ENCODE measurements around the gene IPMK.

IPMK gene

DNA sequence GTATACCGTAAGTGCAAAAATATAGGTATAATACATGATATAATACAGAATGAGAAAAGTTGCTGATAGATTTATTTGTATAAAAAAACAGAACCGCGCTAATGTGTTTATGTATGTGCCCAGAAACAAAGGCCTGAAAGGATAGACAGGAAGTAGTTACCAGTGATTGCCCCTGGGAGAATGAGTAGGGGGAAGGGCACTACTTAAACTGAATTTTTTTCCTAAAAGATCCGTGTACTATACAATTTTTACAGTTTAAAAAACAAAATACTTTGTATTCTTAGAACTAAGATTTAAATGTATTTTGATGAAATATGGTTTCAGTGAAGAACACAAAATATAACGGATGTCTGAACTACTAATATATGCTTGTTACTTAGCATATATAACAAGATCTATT is 2.9 kb downstream of the IPMK start:
- Histone ChIP-seq H3K9me3 (ENCODE audit: control insufficient read depth, insufficient read depth, low read depth, low read length) (no peaks in the 10 kb centered on the region), H3K36me3 (ENCODE audit: control insufficient read depth in 2 of 2, insufficient read depth in 1 of 2, low read length in 2 of 2) (no peaks in the 10 kb centered on the region), H3K27ac (ENCODE audit: extremely low read depth, low read depth, low read length) (no peak overlapping the region), H3K4me1 (ENCODE audit: control insufficient read depth, insufficient read depth, low read length) (peaks cover 6% of the 10 kb centered on the region; the same call in 1 of the 2 replicates), H3K4me3 (ENCODE audit: low read depth, low read length) (no peak overlapping the region)
- POLR2A ChIA-PET, result no interaction called here
- CTCF ChIA-PET, result no interaction called here
- TF ChIP-seq, protein P1, sequence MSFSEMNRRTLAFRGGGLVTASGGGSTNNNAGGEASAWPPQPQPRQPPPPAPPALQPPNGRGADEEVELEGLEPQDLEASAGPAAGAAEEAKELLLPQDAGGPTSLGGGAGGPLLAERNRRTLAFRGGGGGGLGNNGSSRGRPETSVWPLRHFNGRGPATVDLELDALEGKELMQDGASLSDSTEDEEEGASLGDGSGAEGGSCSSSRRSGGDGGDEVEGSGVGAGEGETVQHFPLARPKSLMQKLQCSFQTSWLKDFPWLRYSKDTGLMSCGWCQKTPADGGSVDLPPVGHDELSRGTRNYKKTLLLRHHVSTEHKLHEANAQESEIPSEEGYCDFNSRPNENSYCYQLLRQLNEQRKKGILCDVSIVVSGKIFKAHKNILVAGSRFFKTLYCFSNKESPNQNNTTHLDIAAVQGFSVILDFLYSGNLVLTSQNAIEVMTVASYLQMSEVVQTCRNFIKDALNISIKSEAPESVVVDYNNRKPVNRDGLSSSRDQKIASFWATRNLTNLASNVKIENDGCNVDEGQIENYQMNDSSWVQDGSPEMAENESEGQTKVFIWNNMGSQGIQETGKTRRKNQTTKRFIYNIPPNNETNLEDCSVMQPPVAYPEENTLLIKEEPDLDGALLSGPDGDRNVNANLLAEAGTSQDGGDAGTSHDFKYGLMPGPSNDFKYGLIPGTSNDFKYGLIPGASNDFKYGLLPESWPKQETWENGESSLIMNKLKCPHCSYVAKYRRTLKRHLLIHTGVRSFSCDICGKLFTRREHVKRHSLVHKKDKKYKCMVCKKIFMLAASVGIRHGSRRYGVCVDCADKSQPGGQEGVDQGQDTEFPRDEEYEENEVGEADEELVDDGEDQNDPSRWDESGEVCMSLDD (tag by site-specific recombination; IDR thresholded peaks at IDR 0.05), result no peak
- TF ChIP-seq ZNF660 (tag by site-specific recombination; IDR thresholded peaks at IDR 0.05) (no peak), TCF7L2 (IDR thresholded peaks at IDR 0.05; ENCODE audit: borderline replicate concordance, low read depth, low read length) (peak; percentile 88), KLF10 (tag by site-specific recombination; IDR thresholded peaks at IDR 0.05) (peak; percentile 31; the same call in 1 of the 2 replicates), OSR2 (tag by site-specific recombination; IDR thresholded peaks at IDR 0.05) (peak; percentile 59; the same call in 1 of the 2 replicates), FEZF1 (tag by site-specific recombination; IDR thresholded peaks at IDR 0.05) (0 out of 2 replicates have a peak, but pooled peaks have one; percentile 24), KLF1 (tag by site-specific recombination; IDR thresholded peaks at IDR 0.05) (no peak), ZNF19 (tag by site-specific recombination; IDR thresholded peaks at IDR 0.05; ENCODE audit: low read depth) (no peak), ZNF596 (tag by site-specific recombination; IDR thresholded peaks at IDR 0.05) (no peak), ZNF626 (tag by site-specific recombination; IDR thresholded peaks at IDR 0.05) (no peak), MYNN (tag by site-specific recombination; IDR thresholded peaks at IDR 0.05; ENCODE audit: borderline replicate concordance) (no peak), ZNF394 (tag by site-specific recombination; IDR thresholded peaks at IDR 0.05; ENCODE audit: borderline replicate concordance) (no peak), ZNF704 (tag by site-specific recombination; IDR thresholded peaks at IDR 0.05) (no peak), ZNF777 (tag by site-specific recombination; IDR thresholded peaks at IDR 0.05; ENCODE audit: borderline replicate concordance) (no peak), PRDM4 (tag by site-specific recombination; IDR thresholded peaks at IDR 0.05) (no peak), ZNF354C (tag by site-specific recombination; IDR thresholded peaks at IDR 0.05; ENCODE audit: borderline replicate concordance, low read depth) (no peak), ZFP3 (tag by site-specific recombination; IDR thresholded peaks at IDR 0.05; ENCODE audit: low read depth) (no peak), ZNF16 (tag by site-specific recombination; IDR thresholded peaks at IDR 0.05; ENCODE audit: low read depth) (no peak), KLF9 (tag by site-specific recombination; IDR thresholded peaks at IDR 0.05; ENCODE audit: low read depth) (no peak), ZNF510 (tag by site-specific recombination; IDR thresholded peaks at IDR 0.05; ENCODE audit: insufficient replicate concordance) (no peak), GLIS2 (tag by site-specific recombination; IDR thresholded peaks at IDR 0.05) (no peak), ZNF623 (tag by site-specific recombination; IDR thresholded peaks at IDR 0.05) (no peak), ZNF830 (tag by site-specific recombination; IDR thresholded peaks at IDR 0.05; ENCODE audit: low read depth) (no peak), ZNF558 (tag by site-specific recombination; IDR thresholded peaks at IDR 0.05) (no peak)
- TF ChIP-seq, protein P2, sequence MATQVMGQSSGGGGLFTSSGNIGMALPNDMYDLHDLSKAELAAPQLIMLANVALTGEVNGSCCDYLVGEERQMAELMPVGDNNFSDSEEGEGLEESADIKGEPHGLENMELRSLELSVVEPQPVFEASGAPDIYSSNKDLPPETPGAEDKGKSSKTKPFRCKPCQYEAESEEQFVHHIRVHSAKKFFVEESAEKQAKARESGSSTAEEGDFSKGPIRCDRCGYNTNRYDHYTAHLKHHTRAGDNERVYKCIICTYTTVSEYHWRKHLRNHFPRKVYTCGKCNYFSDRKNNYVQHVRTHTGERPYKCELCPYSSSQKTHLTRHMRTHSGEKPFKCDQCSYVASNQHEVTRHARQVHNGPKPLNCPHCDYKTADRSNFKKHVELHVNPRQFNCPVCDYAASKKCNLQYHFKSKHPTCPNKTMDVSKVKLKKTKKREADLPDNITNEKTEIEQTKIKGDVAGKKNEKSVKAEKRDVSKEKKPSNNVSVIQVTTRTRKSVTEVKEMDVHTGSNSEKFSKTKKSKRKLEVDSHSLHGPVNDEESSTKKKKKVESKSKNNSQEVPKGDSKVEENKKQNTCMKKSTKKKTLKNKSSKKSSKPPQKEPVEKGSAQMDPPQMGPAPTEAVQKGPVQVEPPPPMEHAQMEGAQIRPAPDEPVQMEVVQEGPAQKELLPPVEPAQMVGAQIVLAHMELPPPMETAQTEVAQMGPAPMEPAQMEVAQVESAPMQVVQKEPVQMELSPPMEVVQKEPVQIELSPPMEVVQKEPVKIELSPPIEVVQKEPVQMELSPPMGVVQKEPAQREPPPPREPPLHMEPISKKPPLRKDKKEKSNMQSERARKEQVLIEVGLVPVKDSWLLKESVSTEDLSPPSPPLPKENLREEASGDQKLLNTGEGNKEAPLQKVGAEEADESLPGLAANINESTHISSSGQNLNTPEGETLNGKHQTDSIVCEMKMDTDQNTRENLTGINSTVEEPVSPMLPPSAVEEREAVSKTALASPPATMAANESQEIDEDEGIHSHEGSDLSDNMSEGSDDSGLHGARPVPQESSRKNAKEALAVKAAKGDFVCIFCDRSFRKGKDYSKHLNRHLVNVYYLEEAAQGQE (tag by site-specific recombination; IDR thresholded peaks at IDR 0.05), result no peak
- TF ChIP-seq, protein P3, sequence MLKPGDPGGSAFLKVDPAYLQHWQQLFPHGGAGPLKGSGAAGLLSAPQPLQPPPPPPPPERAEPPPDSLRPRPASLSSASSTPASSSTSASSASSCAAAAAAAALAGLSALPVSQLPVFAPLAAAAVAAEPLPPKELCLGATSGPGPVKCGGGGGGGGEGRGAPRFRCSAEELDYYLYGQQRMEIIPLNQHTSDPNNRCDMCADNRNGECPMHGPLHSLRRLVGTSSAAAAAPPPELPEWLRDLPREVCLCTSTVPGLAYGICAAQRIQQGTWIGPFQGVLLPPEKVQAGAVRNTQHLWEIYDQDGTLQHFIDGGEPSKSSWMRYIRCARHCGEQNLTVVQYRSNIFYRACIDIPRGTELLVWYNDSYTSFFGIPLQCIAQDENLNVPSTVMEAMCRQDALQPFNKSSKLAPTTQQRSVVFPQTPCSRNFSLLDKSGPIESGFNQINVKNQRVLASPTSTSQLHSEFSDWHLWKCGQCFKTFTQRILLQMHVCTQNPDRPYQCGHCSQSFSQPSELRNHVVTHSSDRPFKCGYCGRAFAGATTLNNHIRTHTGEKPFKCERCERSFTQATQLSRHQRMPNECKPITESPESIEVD (tag by site-specific recombination; IDR thresholded peaks at IDR 0.05), result peak; percentile 73

Data from HEK293 (cell line).